Neural cell (in vitro differentiated cells): Measurements from ENCODE around the gene TAP1.

Experiments used
- CTCF ChIP-seq: fragments of 450-650 bp; IDR thresholded peaks from 2 replicates; pipeline ENCODE4 v1.5.1; 2014; ENCODE audit warnings: antibody characterized with exemption, mild to moderate bottlenecking, moderate library complexity; ENCODE audit not compliant: poor library complexity, severe bottlenecking
- EP300 ChIP-seq: fragments of 450-650 bp; conservative IDR thresholded peaks from 2 replicates; pipeline ENCODE4 v1.6.1; 2014; ENCODE audit warnings: antibody characterized with exemption, mild to moderate bottlenecking, moderate library complexity; ENCODE audit not compliant: poor library complexity, severe bottlenecking
- EZH2 ChIP-seq: fragments of 200-600, 300-800 bp; shearing (Covaris generic), sonication (generic); IDR thresholded peaks from 2 replicates; pipeline ENCODE4 v1.6.1; 2014; ENCODE audit warnings: antibody characterized with exemption, low read length, borderline replicate concordance, mild to moderate bottlenecking; ENCODE audit not compliant: insufficient read depth, poor library complexity, severe bottlenecking
- MXI1 ChIP-seq: fragments of 450-650 bp; conservative IDR thresholded peaks from 2 replicates; pipeline ENCODE4 v1.6.1; 2014; ENCODE audit warnings: antibody characterized with exemption, mild to moderate bottlenecking; ENCODE audit not compliant: poor library complexity, severe bottlenecking
- POLR2AphosphoS5 ChIP-seq: IDR thresholded peaks from 2 replicates; pipeline ENCODE4 v1.6.1; 2012
- RAD21 ChIP-seq: fragments of 450-650 bp; conservative IDR thresholded peaks from 2 replicates; pipeline ENCODE4 v1.6.1; 2014; ENCODE audit warnings: antibody characterized with exemption, mild to moderate bottlenecking, moderate library complexity
- REST ChIP-seq: IDR thresholded peaks from 2 replicates; pipeline ENCODE4 v1.6.1; 2012; ENCODE audit warnings: borderline replicate concordance
- SMC3 ChIP-seq: fragments of 450-650 bp; conservative IDR thresholded peaks from 2 replicates; pipeline ENCODE4 v1.6.1; 2014; ENCODE audit warnings: antibody characterized with exemption, mild to moderate bottlenecking, moderate library complexity; ENCODE audit not compliant: poor library complexity
- TAF1 ChIP-seq: IDR thresholded peaks from 2 replicates; pipeline ENCODE4 v1.6.1; 2012; ENCODE audit warnings: low read depth

GRCh38 chr6:32885698-32886286 lies 32.3 kb upstream of the TAP1 start:
- TF ChIP-seq CTCF: peak; percentile 85
- peak; percentile 90 for TF ChIP-seq SMC3
- TF ChIP-seq RAD21: peak; percentile 86
- no peak for TF ChIP-seq EZH2
- no peak for TF ChIP-seq REST
- no peak for TF ChIP-seq MXI1
- no peak for TF ChIP-seq TAF1
- no peak for TF ChIP-seq EP300
- TF ChIP-seq POLR2AphosphoS5: no peak
